ENCODE results near the gene E2F3. TPM values are rescaled to one million over a fixed set of nuclear protein-coding genes. Genes with fewer than 3 reads are reported as not detected.
"Not testable (repeated sequence)": the region's sequence is repeated elsewhere in the genome, so short reads cannot be mapped to it uniquely, and the experiment has no call there.

Gene E2F3
- total RNA-seq, 2 donors from 2014 or later, result 13.6 to 17.3 TPM

GRCh38 chr6:20440296-20440695 lies 38.6 kb downstream of the E2F3 start:
- no peak for ATAC-seq
- no peak overlapping the region for H3K27ac Mint-ChIP-seq
- H3K9me3 Mint-ChIP-seq, result no peaks in the 10 kb centered on the region
- DNase-seq (ENCODE audit: low spot score in 2 of 2), result no peak
- H3K36me3 Mint-ChIP-seq, result peaks cover 18 to 40% of the 10 kb centered on the region in 2 donors

- ATAC-seq (no peak), DNase-seq (ENCODE audit: low spot score in 2 of 2) (no peak)
- peaks cover 18 to 37% of the 10 kb centered on the region in 2 donors for H3K36me3 Mint-ChIP-seq
- H3K27ac Mint-ChIP-seq, result no peak overlapping the region
- no peaks in the 10 kb centered on the region for H3K9me3 Mint-ChIP-seq
These were observed 39.6 kb downstream of the E2F3 start for GRCh38 chr6:20441236-20441635.

GRCh38 chr6:20441921-20442320 lies 40.2 kb downstream of the E2F3 start:
- ATAC-seq, result no peak
- Mint-ChIP-seq H3K9me3 (no peaks in the 10 kb centered on the region), H3K27ac (no peak overlapping the region), H3K36me3 (peaks cover 18 to 35% of the 10 kb centered on the region in 2 donors)
- no peak for DNase-seq (ENCODE audit: low spot score in 2 of 2)

- Mint-ChIP-seq H3K36me3 (peaks cover 13 to 23% of the 10 kb centered on the region in 2 donors), H3K9me3 (no peaks in the 10 kb centered on the region)
These were observed 43.1 kb downstream of the E2F3 start for GRCh38 chr6:20444786-20445271.

GRCh38 chr6:20447157-20447556 lies 45.5 kb downstream of the E2F3 start:
- DNase-seq (ENCODE audit: low spot score in 2 of 2), result no peak
- no peak overlapping the region for H3K27ac Mint-ChIP-seq
- ATAC-seq, result no peak
- H3K9me3 Mint-ChIP-seq, result no peaks in the 10 kb centered on the region
- peaks cover 9 to 20% of the 10 kb centered on the region in 2 donors for H3K36me3 Mint-ChIP-seq

More at GRCh38 chr6:20444786-20445271, 43.1 kb downstream of the E2F3 start:
- ATAC-seq, result peak in 1 of 2 donors; percentile 62
- DNase-seq (ENCODE audit: low spot score in 2 of 2), result no peak
- no peak overlapping the region for H3K27ac Mint-ChIP-seq

GRCh38 chr6:20447581-20448132 lies 46.0 kb downstream of the E2F3 start:
- peaks cover 9 to 22% of the 10 kb centered on the region in 2 donors for H3K36me3 Mint-ChIP-seq
- no peaks in the 10 kb centered on the region for H3K9me3 Mint-ChIP-seq
- DNase-seq (ENCODE audit: low spot score in 2 of 2) (no peak), ATAC-seq (no peak)
- no peak overlapping the region for H3K27ac Mint-ChIP-seq

GRCh38 chr6:20448828-20449227 lies 47.1 kb downstream of the E2F3 start:
- no peak overlapping the region for H3K27ac Mint-ChIP-seq
- peaks cover 10 to 28% of the 10 kb centered on the region in 2 donors for H3K36me3 Mint-ChIP-seq
- no peaks in the 10 kb centered on the region for H3K9me3 Mint-ChIP-seq
- DNase-seq (ENCODE audit: low spot score in 2 of 2) (no peak), ATAC-seq (no peak)

GRCh38 chr6:20454204-20454824 lies 52.6 kb downstream of the E2F3 start:
- no peaks in the 10 kb centered on the region for H3K9me3 Mint-ChIP-seq
- no peak overlapping the region for H3K27ac Mint-ChIP-seq
- DNase-seq (ENCODE audit: low spot score in 2 of 2) (no peak), ATAC-seq (no peak)
- H3K36me3 Mint-ChIP-seq, result peaks cover 8 to 21% of the 10 kb centered on the region in 2 donors

- H3K36me3 Mint-ChIP-seq, result peaks cover 8 to 27% of the 10 kb centered on the region in 2 donors
- no peaks in the 10 kb centered on the region for H3K9me3 Mint-ChIP-seq
- H3K27ac Mint-ChIP-seq, result no peak overlapping the region
- DNase-seq (ENCODE audit: low spot score in 2 of 2) (no peak), ATAC-seq (no peak)
These were observed 53.7 kb downstream of the E2F3 start for GRCh38 chr6:20455251-20455940.

GRCh38 chr6:20458027-20458894 lies 56.6 kb downstream of the E2F3 start:
- Mint-ChIP-seq H3K36me3 (peaks cover 8 to 13% of the 10 kb centered on the region in 2 donors), H3K27ac (peak overlapping the region in 1 of 2 donors; percentile 56)

GRCh38 chr6:20459682-20460081 lies 58.0 kb downstream of the E2F3 start:
- DNase-seq (ENCODE audit: low spot score in 2 of 2) (no peak), ATAC-seq (no peak)
- Mint-ChIP-seq H3K36me3 (peaks cover 13 to 19% of the 10 kb centered on the region in 2 donors), H3K27ac (no peak overlapping the region), H3K9me3 (no peaks in the 10 kb centered on the region)

More at GRCh38 chr6:20458027-20458894, 56.6 kb downstream of the E2F3 start:
- ATAC-seq, result no peak
- H3K9me3 Mint-ChIP-seq, result no peaks in the 10 kb centered on the region
- DNase-seq (ENCODE audit: low spot score in 2 of 2), result no peak

- peaks cover 0 to 3% of the 10 kb centered on the region in 2 donors for H3K9me3 Mint-ChIP-seq
- ATAC-seq, result no peak
- H3K36me3 Mint-ChIP-seq, result peaks cover 19 to 32% of the 10 kb centered on the region in 2 donors
- no peak for DNase-seq (ENCODE audit: low spot score in 2 of 2)
- peak overlapping the region; percentile 6 to 50 for H3K27ac Mint-ChIP-seq
These were observed 59.9 kb downstream of the E2F3 start for GRCh38 chr6:20461576-20461975.

GRCh38 chr6:20463396-20463795 lies 61.7 kb downstream of the E2F3 start:
- H3K36me3 Mint-ChIP-seq, result peaks cover 25 to 38% of the 10 kb centered on the region in 2 donors
- peaks cover 0 to 3% of the 10 kb centered on the region in 2 donors for H3K9me3 Mint-ChIP-seq
- ATAC-seq, result no peak
- no peak for DNase-seq (ENCODE audit: low spot score in 2 of 2)
- H3K27ac Mint-ChIP-seq, result peak overlapping the region in 1 of 2 donors; percentile 85

- H3K27ac Mint-ChIP-seq, result no peak overlapping the region
- ATAC-seq (no peak), DNase-seq (ENCODE audit: low spot score in 2 of 2) (no peak)
- H3K9me3 Mint-ChIP-seq, result peaks cover 0 to 3% of the 10 kb centered on the region in 2 donors
- peaks cover 25 to 38% of the 10 kb centered on the region in 2 donors for H3K36me3 Mint-ChIP-seq
These were observed 62.4 kb downstream of the E2F3 start for GRCh38 chr6:20464041-20464440.

GRCh38 chr6:20464847-20465246 lies 63.2 kb downstream of the E2F3 start:
- H3K27ac Mint-ChIP-seq, result no peak overlapping the region
- peaks cover 0 to 3% of the 10 kb centered on the region in 2 donors for H3K9me3 Mint-ChIP-seq
- peaks cover 25 to 37% of the 10 kb centered on the region in 2 donors for H3K36me3 Mint-ChIP-seq
- no peak for DNase-seq (ENCODE audit: low spot score in 2 of 2)
- no peak for ATAC-seq

GRCh38 chr6:20465616-20466015 lies 63.9 kb downstream of the E2F3 start:
- H3K36me3 Mint-ChIP-seq, result peaks cover 25 to 31% of the 10 kb centered on the region in 2 donors
- not testable (repeated sequence) for DNase-seq (ENCODE audit: low spot score in 2 of 2); H3K27ac Mint-ChIP-seq; H3K9me3 Mint-ChIP-seq; ATAC-seq

All from activated naive CD4-positive, alpha-beta T cell treated with anti-CD3 and anti-CD28 coated beads, Interleukin-2, amount 50 U/mL, for 72 hours (primary cell).